GM12872 (cell line): Measurements from ENCODE around the gene NPIPA2.
"Not testable (repeated sequence)": the region's sequence is repeated elsewhere in the genome, so short reads cannot be mapped to it uniquely, and the experiment has no call there.

Experiments used
- CTCF ChIP-seq: IDR thresholded peaks from 3 replicates; pipeline ENCODE4 v1.5.1; 2011; ENCODE audit warnings: low read depth, mild to moderate bottlenecking, low read length, moderate library complexity; ENCODE audit not compliant: insufficient read depth

The NPIPA2 gene

GRCh38 chr16:14742273-14743128 is at the start of gene NPIPA2:
TSS of gene NPIPA2 (plus strand) at chr16:14742533. CDS start at chr16:14748066, 5,533 bp downstream.
- TF ChIP-seq CTCF = not testable (repeated sequence)

- TF ChIP-seq CTCF = not testable (repeated sequence)
These were observed 48.2 kb upstream of the NPIPA2 start, which contains the start of gene PLA2G10 for GRCh38 chr16:14694129-14694528. TSS of gene PLA2G10 (minus strand) at chr16:14694308. CDS start at chr16:14694229, 79 bp downstream.

- not testable (repeated sequence) for TF ChIP-seq CTCF
These were observed 38.9 kb upstream of the NPIPA2 start, which contains the start of gene NPIPA3 for GRCh38 chr16:14703156-14704011. TSS of gene NPIPA3 (plus strand) at chr16:14703411. CDS start at chr16:14708944, 5,533 bp downstream.
